SK-N-MC (cell line): ENCODE data around the gene CD200R1.
A peak's percentile ranks its signal among the peaks of the same experiment; 100 is the strongest.

Experiments used
- DNase-seq: peaks from one replicate; pipeline ENCODE4 v3.0.0-alpha.2; 2011; ENCODE audit warnings: low read depth, low spot score
- H3K27ac ChIP-seq: fragments of 200-600 bp; sonication (generic); 2 replicates; pipeline ENCODE4 v1.5.1; 2016; ENCODE audit warnings: mixed run types
- H3K36me3 ChIP-seq: fragments of 200-600 bp; sonication (generic); 2 replicates; pipeline ENCODE4 v1.6.1; 2017; ENCODE audit warnings: antibody characterized with exemption, low read length, mixed read lengths; ENCODE audit not compliant: insufficient read depth
- H3K4me3 ChIP-seq: fragments of 200-600 bp; sonication (generic); 2 replicates; pipeline ENCODE4 v1.5.1; 2016
- H3K9ac ChIP-seq: fragments of 200-600 bp; sonication (generic); 2 replicates; pipeline ENCODE4 v1.8.0; 2017; ENCODE audit warnings: mixed run types, mixed read lengths; ENCODE audit not compliant: insufficient read length
- H3K9me3 ChIP-seq: fragments of 200-600 bp; sonication (generic); 2 replicates; pipeline ENCODE4 v1.6.1; 2017; ENCODE audit warnings: low read depth, mild to moderate bottlenecking, antibody characterized with exemption, low read length, moderate library complexity, mixed read lengths
- EZH2 ChIP-seq: fragments of 200-600 bp; sonication (generic); IDR thresholded peaks from one replicate; pipeline ENCODE4 v1.6.1; 2017; ENCODE audit warnings: antibody characterized with exemption
- FOXP2 ChIP-seq: optimal IDR thresholded peaks from 2 replicates; pipeline ENCODE3; 2011; ENCODE audit warnings: mild to moderate bottlenecking, moderate library complexity; ENCODE audit not compliant: insufficient read depth; ENCODE audit errors: extremely low read length, control extremely low read depth
- POLR2AphosphoS5 ChIP-seq: IDR thresholded peaks from 2 replicates; pipeline ENCODE4 v1.6.1; 2012; ENCODE audit warnings: mild to moderate bottlenecking, low read depth, low read length, borderline replicate concordance

CD200R1 gene

DNA sequence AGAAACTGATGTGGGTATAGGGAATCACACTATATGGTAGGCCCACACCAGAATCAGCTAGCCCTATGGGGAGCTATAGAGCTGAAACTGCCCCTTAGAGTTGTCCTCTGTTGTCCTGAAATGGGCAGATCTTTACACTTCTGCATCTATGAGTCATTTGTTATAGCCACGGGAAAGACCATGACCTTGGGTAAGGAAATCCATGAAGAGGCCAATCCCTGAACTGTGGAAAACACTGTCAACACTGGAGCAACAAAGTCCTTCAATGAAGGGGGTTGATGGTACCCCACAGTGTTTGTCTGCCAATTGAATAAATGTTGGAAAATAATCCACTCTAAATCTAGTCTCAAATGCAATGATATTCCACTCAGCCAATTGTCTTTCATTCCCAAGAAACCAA lies 5.2 kb upstream of the CD200R1 start:
- H3K36me3 ChIP-seq: no peaks in the 10 kb centered on the region
- DNase-seq: no peak
- no peak for TF ChIP-seq EZH2
- no peak for TF ChIP-seq FOXP2
- TF ChIP-seq POLR2AphosphoS5: no peak
- H3K9ac ChIP-seq: no peak overlapping the region
- H3K4me3 ChIP-seq: no peak overlapping the region
- H3K9me3 ChIP-seq: no peaks in the 10 kb centered on the region
- H3K27ac ChIP-seq: no peak overlapping the region

GRCh38 chr3:112979244-112979832 lies 4.4 kb upstream of the CD200R1 start:
- TF ChIP-seq FOXP2 (no peak), POLR2AphosphoS5 (no peak), EZH2 (no peak)
- no peak overlapping the region for H3K4me3 ChIP-seq
- DNase-seq: no peak

DNA sequence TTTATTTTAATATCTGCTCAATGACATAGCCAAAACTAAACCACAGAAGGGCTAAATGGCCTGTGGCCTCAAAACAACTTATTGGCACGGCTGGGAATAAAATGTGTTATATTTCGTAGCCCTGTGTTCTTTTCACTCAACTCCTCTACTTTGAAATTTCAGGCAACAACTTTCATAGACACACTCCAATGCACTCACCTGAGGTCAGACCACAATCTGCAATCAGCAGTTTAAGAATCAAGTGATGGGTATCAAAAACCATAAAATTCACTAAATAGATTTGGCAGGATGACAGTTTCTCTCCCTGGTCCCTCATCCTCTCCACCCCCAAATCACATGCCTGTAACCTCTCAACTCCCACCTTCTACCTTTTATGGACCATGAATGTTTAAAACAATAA lies 2.0 kb upstream of the CD200R1 start:
- TF ChIP-seq FOXP2: no peak
- TF ChIP-seq POLR2AphosphoS5: no peak
- TF ChIP-seq EZH2: no peak
- Histone ChIP-seq H3K27ac (no peak overlapping the region), H3K9ac (no peak overlapping the region), H3K9me3 (no peaks in the 10 kb centered on the region), H3K4me3 (no peak overlapping the region), H3K36me3 (no peaks in the 10 kb centered on the region)
- no peak for DNase-seq

More at GRCh38 chr3:112979244-112979832, 4.4 kb upstream of the CD200R1 start:
- Histone ChIP-seq H3K9me3 (no peaks in the 10 kb centered on the region), H3K36me3 (no peaks in the 10 kb centered on the region), H3K27ac (no peak overlapping the region), H3K9ac (no peak overlapping the region)

DNA sequence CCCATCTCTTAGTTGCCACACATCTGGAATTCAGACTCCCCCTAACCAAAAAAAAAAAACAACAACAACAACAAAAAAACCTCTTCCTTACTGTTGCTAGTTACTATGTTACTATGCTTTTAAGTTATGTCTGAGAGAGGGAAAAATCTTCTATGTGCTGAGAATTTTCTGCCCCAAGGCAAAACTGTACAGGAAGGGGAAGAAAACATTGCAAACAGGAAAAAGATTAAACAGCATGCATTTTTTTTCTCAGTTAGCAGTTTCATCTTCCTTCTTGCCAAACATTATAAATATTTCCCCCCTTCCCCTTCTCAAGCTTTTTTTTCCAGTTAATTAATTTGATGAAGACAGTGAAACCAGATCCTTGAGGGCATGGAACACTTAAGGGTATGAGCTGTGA lies 1.1 kb upstream of the CD200R1 start:
- Histone ChIP-seq H3K27ac (peak overlapping the region; percentile 78), H3K36me3 (no peaks in the 10 kb centered on the region), H3K9me3 (no peaks in the 10 kb centered on the region), H3K4me3 (peak overlapping the region; percentile 42), H3K9ac (no peak overlapping the region)
- TF ChIP-seq FOXP2 (peak; percentile 72), POLR2AphosphoS5 (peak; percentile 57; the same call in 1 of the 2 replicates), EZH2 (no peak)
- DNase-seq: peak; percentile 86

DNA sequence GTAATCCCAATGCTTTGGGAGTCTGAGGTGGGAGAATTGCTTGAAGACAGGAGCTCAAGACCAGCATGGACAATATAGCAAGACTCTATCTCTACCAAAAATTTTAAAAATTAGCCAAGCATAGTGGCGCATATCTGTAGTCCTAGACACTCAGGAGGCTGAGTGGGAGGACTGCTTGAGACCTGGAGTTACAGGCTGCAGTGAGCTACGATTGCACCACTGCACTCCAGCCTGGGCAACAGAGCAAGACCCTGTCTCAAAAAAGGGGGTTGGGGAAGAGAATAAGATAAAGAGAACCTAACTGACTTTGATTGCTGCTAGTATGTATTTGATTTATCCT lies 755 bp downstream of the CD200R1 start:
- Histone ChIP-seq H3K27ac (no peak overlapping the region), H3K4me3 (peak overlapping the region; percentile 34), H3K9me3 (no peaks in the 10 kb centered on the region), H3K36me3 (no peaks in the 10 kb centered on the region), H3K9ac (no peak overlapping the region)
- TF ChIP-seq FOXP2 (no peak), EZH2 (no peak), POLR2AphosphoS5 (no peak)
- DNase-seq: no peak

DNA sequence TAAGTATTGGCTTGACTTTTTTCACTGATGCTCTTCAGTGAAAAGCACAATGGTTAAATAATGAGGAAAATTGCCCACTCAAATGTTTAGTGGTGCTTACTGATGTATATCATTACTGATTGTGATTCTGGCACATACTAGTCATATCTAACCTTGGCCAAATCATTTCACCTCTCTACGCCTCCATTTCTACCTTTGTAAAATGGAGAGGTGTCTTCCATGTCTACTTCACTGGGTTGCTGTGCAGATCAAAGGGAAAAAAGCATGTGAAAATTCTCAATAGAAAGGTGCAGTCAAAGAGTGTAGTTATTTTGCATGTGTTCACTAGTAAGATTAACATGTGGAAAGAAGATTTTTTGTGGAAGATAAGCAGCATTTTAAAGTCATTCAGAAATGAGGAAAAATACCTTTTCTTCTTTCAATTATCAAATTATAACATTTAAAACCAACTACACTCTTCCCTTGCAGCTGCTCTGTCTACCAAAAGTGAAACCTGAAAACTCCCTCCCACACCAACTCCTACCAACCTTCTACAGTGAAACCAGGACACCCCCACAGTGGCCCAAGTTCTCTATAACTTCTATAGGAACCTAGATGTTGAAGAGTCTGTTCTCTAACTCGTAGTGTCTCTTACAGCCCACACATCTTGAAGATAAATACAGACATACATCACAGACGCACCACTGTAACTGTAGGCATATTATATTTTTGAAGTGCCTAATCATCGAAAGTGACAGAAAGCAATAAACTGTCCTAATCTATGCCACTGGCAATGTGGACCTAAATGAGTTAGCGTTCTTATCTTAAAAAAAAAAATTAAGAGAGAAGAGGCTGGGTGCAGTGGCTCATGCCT lies 1.4 kb downstream of the CD200R1 start:
- no peaks in the 10 kb centered on the region for H3K9me3 ChIP-seq
- no peak overlapping the region for H3K27ac ChIP-seq
- no peak for TF ChIP-seq FOXP2
- TF ChIP-seq POLR2AphosphoS5: no peak
- TF ChIP-seq EZH2: no peak
- no peak for DNase-seq
- no peaks in the 10 kb centered on the region for H3K36me3 ChIP-seq
- H3K9ac ChIP-seq: no peak overlapping the region
- H3K4me3 ChIP-seq: peak overlapping the region; percentile 34; the same call in 1 of the 2 replicates

DNA sequence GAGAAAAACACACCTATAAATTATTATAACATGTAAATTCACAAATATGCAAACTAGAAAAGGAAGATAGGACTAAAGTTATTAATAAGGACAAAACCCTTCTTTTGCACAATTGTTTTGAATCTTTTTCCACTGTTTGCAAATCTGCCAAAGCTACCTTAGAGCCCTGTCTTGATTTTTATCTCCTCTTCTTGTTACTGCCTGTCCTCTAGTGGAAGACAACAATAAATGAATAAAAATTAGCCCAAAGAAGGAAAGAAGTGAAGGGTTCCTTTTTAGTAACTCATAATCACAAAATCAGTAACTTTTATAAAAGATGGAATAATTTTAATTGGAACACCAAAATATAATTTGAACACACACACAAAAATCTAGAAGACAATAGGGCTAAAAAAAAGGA lies 2.7 kb downstream of the CD200R1 start:
- TF ChIP-seq EZH2: no peak
- no peak for TF ChIP-seq POLR2AphosphoS5
- no peak for TF ChIP-seq FOXP2
- no peaks in the 10 kb centered on the region for H3K9me3 ChIP-seq
- DNase-seq: no peak
- H3K36me3 ChIP-seq: no peaks in the 10 kb centered on the region
- H3K4me3 ChIP-seq: no peak overlapping the region
- H3K9ac ChIP-seq: no peak overlapping the region
- H3K27ac ChIP-seq: no peak overlapping the region

GRCh38 chr3:112967828-112968227 lies 7.1 kb downstream of the CD200R1 start:
- Histone ChIP-seq H3K36me3 (no peaks in the 10 kb centered on the region), H3K9me3 (no peaks in the 10 kb centered on the region), H3K4me3 (no peak overlapping the region), H3K9ac (no peak overlapping the region), H3K27ac (no peak overlapping the region)
- no peak for TF ChIP-seq POLR2AphosphoS5
- no peak for TF ChIP-seq FOXP2
- TF ChIP-seq EZH2: no peak
- no peak for DNase-seq

DNA sequence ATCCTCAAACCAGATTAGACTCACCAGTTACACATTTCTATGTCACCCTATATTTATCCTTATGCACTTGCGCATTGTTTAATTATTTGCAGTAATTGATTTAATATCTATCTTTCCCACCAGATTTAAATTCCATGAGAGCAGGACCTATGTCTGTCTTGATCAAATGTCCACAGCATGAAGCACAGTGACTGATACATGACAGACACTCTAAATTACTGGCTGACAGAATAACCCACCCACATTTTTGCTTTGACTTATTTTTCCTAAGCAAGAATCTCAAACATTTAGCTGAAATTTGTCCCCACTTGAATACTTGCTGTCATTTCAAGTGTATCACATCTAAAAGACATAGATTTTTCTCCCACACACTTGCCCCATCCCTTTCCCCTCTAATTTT lies 7.5 kb downstream of the CD200R1 start:
- no peak overlapping the region for H3K27ac ChIP-seq
- no peak overlapping the region for H3K9ac ChIP-seq
- TF ChIP-seq POLR2AphosphoS5: no peak
- no peak for TF ChIP-seq FOXP2
- no peak for TF ChIP-seq EZH2
- H3K4me3 ChIP-seq: no peak overlapping the region
- no peak for DNase-seq
- no peaks in the 10 kb centered on the region for H3K36me3 ChIP-seq
- no peaks in the 10 kb centered on the region; the same call in 1 of the 2 replicates for H3K9me3 ChIP-seq

- Histone ChIP-seq H3K4me3 (no peak overlapping the region), H3K27ac (no peak overlapping the region), H3K9ac (no peak overlapping the region), H3K36me3 (no peaks in the 10 kb centered on the region; the same call in 1 of the 2 replicates), H3K9me3 (no peaks in the 10 kb centered on the region; the same call in 1 of the 2 replicates)
- TF ChIP-seq FOXP2: no peak
- no peak for DNase-seq
Observed at GRCh38 chr3:112966633-112967032, 8.3 kb downstream of the CD200R1 start.
